Erythroblast (primary cell): ENCODE results near the gene GBP3.

Source experiments
- GATA1 ChIP-seq: IDR thresholded peaks from 2 replicates; pipeline ENCODE4 v1.6.1; 2011; ENCODE audit warnings: low read depth, mild to moderate bottlenecking, control low read depth, low read length, moderate library complexity
- POLR2A ChIP-seq: IDR thresholded peaks from 2 replicates; pipeline ENCODE4 v1.6.1; 2011; ENCODE audit warnings: mild to moderate bottlenecking, low read length

DNA sequence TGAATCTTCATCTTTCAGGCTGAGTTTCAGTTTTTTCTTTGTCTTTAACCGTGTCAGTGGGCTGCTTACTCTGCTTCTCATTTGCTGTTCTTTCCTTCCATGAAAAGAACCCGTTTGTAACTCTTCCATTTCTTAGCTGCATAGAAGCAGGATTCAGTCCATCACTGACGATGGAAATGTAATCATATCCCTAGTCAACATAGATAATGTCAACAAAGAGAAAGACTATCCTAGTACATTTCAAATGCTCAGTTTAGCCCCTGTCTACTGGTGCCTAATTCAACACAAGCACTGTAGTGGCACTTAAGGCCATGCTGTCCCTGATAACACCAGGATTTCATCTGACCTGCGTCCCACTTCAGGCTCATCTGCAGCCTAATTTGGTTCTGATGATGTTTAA lies 42.0 kb upstream of the GBP3 start:
- TF ChIP-seq POLR2A = no peak
- TF ChIP-seq GATA1 = no peak
